ENCODE data around the gene PTOV1. TPM values are rescaled to one million over a fixed set of nuclear protein-coding genes. Genes with fewer than 3 reads are reported as not detected.

The PTOV1 gene
- total and polyA plus RNA-seq, 2 of the 8 experiments (the other 6 are each of a cell fraction or from before 2014, with no cell fraction given): 147 to 251 TPM

GRCh38 chr19:49812997-49813861 is 37.7 kb upstream of the PTOV1 start, which contains the start of gene FUZ (continued):
- peak; percentile 68; the same call in 1 of the 2 replicates for TF ChIP-seq POLR2AphosphoS5 (IDR thresholded peaks at IDR 0.05; ENCODE audit: low read depth, low read length)

Measured in H1 (cell line).